Limb (tissue), 2 donors: ENCODE measurements around the gene PDLIM5.
"Not testable (repeated sequence)": the region's sequence is repeated elsewhere in the genome, so short reads cannot be mapped to it uniquely, and the experiment has no call there.

Experiments used
- DNase-seq, 2 donors: peaks; one replicate each; pipeline ENCODE4 v3.0.0-alpha.2; 2016; ENCODE audit errors: extremely low spot score in 2 of 2

Gene PDLIM5, protein sequence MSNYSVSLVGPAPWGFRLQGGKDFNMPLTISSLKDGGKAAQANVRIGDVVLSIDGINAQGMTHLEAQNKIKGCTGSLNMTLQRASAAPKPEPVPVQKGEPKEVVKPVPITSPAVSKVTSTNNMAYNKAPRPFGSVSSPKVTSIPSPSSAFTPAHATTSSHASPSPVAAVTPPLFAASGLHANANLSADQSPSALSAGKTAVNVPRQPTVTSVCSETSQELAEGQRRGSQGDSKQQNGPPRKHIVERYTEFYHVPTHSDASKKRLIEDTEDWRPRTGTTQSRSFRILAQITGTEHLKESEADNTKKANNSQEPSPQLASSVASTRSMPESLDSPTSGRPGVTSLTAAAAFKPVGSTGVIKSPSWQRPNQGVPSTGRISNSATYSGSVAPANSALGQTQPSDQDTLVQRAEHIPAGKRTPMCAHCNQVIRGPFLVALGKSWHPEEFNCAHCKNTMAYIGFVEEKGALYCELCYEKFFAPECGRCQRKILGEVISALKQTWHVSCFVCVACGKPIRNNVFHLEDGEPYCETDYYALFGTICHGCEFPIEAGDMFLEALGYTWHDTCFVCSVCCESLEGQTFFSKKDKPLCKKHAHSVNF

DNA sequence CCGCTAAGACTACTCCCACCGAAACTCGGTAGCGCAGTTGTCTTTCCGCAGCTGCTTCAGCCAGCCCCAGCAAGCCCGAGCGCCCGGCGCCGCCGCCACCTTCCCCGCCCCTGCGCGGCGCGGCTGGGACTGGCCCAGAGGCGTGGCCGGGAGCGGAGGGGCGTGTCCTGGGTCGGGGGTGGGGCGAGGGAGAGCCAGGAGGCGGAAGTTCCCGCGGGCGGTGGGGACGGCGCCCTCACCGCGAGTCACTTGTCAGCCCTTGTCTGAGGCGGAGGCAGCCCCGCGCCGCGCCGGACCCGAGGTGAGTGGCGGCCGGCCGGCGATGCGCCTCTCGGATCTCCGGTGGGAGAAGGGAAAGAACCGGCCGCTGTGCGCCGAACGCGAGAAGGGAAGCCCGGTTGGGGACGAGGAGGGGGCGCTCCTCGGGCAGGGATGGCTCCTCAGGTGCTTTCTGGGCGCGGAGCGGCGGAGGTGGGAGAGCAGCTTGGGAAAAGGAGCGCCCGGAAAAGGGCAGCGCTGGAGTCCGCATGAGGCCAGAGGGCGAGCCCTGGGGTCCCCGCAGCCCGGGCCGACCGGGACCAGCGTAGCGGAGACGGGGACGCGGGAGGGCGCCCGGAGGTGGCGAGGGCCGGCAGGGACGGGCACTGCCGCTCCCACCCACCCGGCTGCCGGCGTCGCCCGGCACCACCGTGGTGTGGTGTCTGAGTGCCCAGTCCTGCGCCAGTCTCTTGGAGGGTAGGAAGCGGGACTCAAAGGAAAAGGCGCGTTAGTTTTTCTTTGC lies at the start of gene PDLIM5:
TSS of gene PDLIM5 (plus strand) at position 248 of the 781 bp plus-strand sequence. CDS start 3,347 bp downstream, outside the sequence.
- DNase-seq = peak; percentile 90 to 95

DNA sequence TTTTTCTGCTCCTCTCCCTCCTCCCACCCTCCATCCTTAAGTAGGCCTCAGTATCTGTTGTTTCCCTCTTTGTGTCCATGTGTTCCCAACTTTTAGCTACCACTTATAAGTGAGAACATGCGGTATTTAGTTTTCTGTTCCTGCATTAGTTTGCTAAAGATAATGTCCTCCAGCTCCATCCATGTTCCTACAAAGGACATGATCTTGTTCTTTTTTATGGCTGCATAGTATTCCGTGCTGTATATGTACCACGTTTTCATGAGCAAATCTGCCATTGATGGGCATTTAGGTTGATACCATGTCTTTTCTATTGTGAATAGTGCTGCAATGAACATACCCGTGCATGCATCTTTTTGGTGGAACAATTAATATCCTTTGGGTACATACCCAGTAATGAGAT lies 49.3 kb upstream of the PDLIM5 start:
- DNase-seq = not testable (repeated sequence)

DNA sequence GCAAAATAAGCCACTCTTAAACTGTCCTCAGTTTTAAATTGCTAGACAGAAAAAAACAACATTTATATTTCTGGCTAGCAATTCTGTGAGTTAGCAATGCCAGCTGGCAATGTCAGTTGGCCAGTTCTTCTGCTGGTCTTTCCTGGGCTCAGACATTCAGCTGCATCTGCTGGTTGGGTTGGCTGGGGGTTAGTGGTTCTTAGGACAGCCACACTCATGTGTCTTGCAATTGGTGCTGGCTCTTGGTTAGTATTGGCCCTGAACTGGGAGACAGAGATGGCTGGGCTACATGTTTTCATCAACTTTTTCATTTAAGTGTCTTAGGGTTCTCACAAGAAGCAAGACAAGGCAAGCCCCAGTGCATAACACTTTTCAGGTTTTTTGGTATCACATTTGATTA lies 48.0 kb upstream of the PDLIM5 start:
- DNase-seq = no peak

DNA sequence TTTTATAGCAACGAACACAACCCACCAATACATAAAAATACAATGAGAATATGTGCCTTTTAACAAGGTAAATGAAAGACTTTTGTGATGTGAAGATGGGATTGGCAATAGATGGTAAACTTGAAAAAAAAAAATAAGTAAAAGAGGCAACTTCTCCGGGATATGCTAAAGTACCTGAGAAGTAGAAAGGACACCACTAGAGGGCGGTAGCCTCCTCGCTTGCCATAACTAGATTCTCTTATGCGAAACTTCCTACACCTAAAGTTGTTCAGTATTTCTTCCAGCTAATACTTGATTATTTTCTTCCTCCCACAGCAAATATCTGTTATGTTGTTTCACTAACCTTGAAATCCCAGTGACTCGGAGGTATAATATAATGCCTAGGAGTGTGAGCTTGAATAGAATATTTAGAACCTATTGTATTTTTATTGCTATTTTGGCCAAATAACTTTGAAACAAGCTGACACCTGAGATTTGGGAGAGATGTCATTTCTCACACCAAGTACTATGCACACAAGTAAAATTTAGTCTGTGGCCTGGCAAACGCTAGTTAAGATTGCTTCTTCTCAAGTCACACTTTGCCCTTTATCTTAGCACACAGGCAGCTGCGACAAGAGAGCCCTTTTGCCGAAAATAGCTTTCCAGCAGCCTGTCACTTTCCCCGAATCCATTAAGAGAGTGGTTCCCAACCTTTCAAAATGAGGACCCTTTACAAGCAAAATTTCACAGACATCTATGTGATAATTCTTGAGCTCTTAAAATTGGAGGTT lies 44.9 kb upstream of the PDLIM5 start:
- peak; percentile 64 to 90 for DNase-seq

DNA sequence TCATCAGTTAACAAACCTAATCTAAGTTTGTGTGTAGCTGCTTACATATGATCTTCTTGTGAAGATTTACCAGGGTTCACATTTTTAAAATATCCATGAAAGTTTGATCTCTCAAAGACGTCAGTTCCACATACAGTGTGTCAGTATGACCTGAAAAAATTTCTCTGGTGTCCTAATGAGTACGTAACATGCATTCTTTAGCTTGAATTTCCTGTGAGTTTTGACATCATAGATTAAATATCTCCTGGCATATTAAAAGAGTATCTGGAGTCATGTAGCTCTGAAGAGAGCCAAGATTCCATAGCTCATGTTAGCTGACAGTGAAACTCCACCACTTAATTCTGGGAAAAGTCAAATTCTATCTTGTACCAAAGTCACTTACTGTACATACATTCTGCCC lies 43.9 kb upstream of the PDLIM5 start:
- DNase-seq = no peak

DNA sequence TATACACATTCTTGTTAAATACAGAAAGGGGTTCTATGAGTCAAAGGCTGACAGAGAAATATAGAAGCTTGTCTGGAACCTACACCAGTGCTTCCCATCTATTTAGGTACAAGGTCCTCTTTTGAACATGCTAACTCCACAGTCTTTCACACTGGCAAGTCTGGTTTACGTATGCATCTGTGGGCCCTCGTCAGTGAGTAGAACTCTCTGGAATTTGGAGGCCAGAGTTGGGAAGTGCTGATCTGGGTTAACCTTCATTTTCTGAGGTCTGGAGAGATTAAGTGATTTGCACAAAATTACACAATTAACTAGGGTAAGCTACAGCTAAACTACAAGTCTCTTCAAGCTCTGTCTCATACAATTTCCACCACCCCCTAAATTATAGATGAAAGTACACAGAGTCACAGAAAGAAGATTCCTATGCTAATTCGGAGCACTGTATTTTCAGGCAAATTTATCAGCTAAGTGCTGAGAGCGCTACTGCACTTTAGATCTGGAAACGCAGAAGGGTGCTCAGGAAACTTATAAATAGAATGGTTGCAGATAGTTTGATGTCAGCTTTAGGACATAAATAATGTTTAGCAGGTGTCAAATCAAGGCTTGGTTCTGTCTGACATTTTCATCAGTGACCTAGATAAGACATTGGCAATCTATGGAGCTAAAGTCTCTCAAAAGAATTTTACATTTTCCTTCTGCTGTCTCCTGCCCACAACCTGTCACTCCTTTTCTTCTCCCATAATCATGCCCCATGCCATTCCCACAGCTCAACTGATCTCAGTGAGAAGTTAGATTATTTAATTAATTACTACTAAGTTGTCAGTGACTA lies 43.0 kb upstream of the PDLIM5 start:
- DNase-seq = no peak

DNA sequence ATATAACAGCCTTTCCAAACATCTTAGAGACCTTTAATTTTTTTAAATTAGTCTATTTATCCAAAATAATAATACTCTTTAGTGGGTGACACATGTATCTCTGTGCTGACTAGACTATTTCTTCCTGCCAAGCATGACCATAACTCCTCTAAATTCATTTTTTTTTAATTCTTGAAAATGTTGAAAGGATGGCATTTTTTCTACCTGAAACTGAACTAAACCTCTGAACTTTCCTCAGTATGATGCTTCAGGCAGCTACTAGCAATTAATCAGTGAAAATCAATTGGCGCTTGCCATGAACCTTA lies 42.4 kb upstream of the PDLIM5 start:
- no peak for DNase-seq

DNA sequence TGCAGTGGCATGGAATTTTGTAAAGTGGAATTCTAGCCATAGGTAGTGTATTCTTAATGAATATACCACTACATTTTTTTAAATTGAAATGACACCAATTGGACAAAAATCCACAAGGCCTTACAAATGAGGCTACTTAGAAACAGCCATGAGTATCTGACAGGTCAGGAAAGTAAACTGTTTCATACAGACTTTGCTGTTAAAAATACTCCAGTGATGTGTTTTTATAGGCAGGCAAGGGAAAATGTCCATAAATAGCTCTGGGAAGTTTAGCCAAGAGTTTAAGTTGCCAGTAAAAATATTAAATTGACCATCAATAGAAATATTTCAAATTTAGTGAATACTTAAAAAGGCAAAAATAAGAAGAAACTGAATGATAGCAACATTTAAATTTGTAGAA lies 41.8 kb upstream of the PDLIM5 start:
- peak in 1 of 2 donors; percentile 49 for DNase-seq

DNA sequence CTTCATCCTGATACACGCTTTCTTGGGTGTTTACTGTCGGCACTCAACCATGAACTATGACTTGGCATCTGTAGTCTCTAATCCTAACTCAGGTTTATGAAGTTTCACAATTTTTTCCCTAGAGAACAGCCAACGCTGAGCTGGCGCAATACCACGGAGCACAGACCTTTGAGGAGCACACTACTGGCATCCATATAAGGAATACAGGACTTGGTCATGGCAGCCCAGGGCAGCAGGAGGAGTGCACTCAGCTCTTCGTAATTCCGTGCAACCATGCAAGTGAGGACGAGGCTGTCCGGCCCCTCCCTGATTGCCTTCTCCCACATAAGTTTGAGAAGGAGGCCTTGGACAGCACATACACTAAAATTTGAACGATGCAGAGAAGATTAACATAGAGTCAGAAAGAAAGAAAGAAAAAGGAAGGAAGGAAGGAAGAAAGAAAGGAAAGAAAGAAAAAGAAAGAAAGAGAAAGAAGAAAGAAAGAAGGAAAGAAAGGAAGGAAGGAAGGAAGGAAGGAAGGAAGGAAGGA lies 41.0 kb upstream of the PDLIM5 start:
- DNase-seq = no peak

DNA sequence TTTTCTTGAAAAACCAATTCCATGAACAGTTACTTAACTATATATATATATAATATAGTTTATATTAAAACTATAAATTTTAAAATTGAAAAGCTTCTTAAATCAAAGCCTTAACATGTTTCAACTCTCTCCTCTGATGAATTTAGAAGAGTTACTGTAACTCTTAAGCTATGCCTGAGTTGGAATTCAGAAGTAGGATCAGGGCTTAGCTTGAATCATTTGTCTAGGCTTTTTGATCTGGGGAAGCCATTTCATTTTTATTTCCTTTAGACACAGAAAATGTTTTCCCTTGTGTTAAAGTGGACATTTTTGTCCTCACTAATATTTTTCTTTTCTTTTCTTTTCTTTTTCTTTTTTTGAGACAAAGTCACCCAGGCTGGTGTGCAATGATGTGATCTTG lies 40.4 kb upstream of the PDLIM5 start:
- DNase-seq = no peak

DNA sequence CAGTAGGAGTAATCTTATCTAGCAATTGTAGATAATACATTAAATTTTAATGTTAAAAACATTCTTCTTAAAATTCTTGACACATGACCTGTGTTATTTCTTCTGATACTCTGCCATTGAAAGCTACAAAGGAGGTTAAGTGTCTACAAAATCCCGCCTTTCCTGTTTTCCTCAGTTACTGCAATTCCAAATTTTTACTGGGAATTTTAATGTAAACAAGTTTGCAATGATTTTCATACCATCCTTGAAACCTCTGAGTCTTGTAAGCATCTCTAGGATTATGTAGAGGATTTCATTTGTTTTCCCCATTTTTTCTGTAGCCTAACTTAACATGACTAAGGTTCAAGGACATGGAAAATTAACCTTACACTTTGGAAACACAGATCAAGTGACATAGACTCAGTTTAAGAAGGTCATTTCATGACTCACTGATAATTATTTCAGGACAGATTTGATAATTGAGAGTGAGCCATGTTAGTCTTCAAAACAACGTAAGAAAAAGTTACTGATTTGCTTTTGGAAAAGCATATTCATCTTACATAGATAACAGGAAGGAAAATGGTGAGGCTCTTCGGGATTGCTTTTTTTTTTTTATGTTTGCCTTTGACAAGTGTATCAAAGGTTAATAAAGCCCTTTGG lies 39.6 kb upstream of the PDLIM5 start:
- no peak for DNase-seq

DNA sequence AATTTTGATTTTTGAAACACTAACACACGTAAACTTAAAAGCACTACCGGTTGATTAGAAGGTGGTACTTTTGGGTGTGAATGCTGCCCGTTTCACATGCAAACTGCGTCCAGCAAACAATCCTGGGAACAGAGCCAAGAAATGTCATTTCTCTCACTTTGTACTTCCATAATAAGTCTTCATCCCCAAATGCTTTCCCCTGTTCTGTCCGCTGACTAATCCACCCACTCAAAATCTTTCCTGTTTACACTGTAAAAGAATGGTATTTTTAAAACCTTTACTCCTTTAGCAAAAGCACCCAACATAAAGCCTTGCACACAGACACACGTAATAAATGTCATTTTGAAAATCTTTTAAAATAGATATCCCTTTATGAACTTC lies 39.1 kb upstream of the PDLIM5 start:
- DNase-seq = no peak

DNA sequence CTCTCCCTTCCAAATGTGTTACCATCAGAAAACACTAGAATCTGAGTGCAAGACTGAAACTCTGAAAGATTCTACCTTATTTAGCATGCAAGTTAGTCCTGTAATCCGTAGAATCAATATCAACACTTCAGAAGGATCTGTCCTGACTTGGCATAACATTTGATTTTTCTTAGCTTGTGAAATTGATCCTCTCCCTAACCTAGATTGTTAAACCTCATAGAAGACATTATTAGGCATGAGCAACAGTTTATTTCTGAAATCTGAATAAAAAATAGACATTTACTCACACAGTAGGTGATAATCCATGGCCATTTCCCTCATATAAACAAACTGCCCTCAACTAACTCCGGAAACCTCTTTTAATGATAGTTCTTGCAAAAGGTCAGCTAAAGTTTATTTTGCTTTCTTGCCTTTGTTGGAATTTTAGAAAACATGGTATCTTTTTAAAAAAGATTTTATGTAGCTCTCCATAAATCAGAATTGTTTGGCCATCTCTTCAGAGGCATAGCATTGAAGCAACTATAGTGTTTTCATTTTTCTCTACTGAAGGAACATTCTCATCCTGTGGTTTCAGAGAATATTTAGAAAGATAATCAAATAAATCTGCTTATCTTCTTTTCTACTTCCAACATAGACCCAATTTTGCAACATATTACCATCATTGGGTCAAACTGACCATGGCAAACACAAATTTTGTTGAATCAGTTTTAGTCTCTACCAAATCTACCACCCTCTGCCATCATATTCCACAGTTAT lies 38.5 kb upstream of the PDLIM5 start:
- no peak for DNase-seq

DNA sequence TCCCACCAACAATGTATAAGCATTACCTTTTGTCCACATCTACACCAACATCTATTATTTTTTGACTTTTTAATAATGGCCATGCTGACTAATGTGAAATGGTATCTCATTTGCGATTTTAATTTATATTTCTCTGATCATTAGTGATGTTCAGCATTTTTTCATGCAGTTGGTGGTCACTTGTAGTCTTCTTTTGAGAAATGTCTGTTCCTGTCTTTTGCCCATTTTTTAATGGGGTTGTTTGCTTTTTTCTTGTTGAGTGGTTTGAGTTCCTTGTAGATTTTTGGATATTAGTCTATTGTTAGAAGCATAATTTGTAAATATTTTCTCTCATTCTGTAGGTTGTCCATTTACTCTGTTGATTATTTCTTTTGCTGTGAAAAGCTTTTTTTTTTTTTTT lies 36.8 kb upstream of the PDLIM5 start:
- no peak for DNase-seq

DNA sequence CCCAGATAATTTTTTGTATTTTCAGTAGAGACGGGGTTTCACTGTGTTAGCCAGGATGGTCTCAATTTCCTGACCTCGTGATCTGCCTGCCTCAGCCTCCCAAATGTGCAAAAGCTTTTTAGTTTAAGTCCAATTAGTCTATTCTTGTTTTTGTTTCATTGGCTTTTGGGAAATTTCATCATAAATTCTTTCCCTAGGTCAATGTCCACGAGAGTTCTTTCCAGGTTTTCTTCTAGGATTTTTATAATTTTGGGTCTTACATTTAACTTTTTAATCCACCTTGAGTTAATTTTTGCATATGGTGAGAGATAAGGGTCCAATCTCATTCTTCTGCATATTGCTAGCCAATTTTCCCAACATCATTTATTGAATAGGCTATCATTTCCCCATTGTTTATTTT lies 36.3 kb upstream of the PDLIM5 start:
- no peak for DNase-seq

DNA sequence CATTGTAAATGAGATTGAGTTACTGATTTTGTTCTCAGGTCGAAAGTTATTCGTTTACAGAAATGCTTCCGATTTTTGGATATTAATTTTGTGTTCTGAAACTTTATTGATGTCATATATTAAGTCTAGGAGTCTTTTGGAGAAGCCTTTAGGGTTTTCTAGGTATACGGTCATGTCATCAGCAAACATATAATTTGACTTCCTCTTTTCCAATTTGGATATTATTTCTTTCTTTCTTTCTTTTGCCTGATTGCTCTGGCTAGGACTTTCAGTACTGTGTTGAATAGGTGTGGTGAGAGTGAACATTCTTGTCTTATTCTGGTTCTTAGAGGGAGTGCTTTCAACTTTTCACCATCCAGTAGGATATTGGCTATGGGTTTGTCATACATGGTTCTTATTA lies 35.4 kb upstream of the PDLIM5 start:
- no peak for DNase-seq

DNA sequence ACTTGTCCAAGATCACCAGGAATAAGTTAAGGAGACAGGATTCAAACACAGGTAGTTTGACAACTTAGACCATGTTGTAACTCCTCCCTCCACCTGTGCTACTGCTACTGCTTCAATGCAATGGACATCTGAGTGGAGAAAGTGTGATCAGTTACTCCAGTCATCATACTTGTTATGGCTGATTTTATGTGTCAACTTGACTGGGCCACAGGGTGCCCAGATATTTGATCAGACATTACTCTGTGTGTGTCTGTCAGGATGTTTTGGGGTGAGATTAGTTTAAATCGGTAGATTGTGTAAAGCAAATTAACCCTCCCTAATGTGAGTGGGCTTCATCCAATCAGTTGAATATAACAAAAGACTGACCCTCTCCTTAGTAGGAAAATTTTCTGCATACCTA lies 34.8 kb upstream of the PDLIM5 start:
- DNase-seq = no peak

DNA sequence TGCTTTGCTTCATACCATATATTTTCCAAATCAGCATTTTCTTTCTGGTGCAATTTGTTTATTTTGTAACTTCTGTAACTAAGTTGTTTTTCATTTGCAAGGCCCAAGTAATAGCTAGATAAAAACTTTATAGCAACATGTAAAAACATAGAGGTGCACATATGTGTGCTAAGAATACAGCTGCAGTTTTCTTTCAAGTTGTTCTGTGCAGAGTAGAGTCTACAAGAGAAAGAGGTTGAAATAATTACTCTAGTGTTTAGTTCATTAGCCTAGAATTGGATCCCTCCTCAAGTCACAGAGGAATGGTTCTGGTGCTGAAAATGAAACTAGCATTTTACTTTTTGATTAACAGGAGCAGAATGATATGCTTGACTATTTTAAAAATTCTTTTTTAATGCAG lies 32.2 kb upstream of the PDLIM5 start:
- no peak for DNase-seq

DNA sequence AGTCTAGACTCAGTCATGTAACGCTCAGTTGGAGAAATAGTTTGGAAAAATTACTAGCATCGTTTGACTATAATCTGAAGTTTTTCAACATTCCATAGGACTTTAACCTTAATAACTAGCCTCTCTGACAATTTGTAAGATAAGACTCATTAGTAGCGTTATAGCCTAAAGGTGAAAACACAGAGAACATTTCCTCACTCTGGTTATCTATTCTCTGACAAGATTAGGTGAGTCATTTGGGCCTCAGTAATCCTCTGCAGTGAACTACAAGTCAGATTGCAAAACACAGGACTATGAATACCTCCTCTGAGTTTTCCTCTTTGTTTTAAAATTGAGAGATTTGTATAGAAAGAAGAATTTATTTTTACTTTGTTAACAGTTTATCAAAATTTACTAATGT lies 31.8 kb upstream of the PDLIM5 start:
- DNase-seq = no peak

DNA sequence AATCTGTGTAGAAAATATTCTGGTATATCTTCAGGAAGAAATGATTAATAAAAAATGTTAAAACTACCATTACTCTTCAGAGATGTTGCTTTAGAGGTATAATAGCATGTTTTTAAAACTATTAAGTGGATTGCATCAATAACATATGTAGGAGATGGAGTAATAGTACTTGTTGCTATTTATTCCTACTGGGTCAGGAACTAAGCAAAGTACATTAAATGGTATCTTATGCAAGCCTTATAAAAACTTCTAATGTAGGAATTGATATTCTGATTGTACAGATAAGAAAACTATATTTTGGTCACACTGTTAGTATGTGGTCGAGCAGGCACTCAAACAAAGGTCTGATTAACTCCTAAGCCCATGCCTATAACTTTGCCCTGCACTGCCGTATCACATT lies 31.4 kb upstream of the PDLIM5 start:
- DNase-seq = no peak
